IMR-90 (cell line): ENCODE results near the gene DPEP2NB. TPM values are rescaled to one million over a fixed set of nuclear protein-coding genes. Genes with fewer than 3 reads are reported as not detected.
A peak's percentile ranks its signal among the peaks of the same experiment; 100 is the strongest.

ENCODE experiments used
- ATAC-seq: fragments of 200-7000 bp; cut with Tn5 transposase; 2 replicates; pipeline ENCODE4 v1.9.1; 2020; ENCODE audit warnings: low read depth, mild to moderate bottlenecking, moderate library complexity
- BruUV-seq: library from RNA; stranded (reverse); fragments of 400-500 nt; replicated peaks from 2 replicates; lab custom pipeline; 2021; lab: Mats Ljungman, UMichigan
- CTCF ChIA-PET: fragments of 300-600 bp; formaldehyde crosslinking; extraction: SDS; loops from one replicate; lab custom pipeline; 2021; ENCODE audit warnings: antibody characterized with exemption; lab: Yijun Ruan, JAX
- POLR2A ChIA-PET: fragments of 300-600 bp; sonication (Branson Sonifier 250); formaldehyde crosslinking; loops from one replicate; lab custom pipeline; 2022; ENCODE audit warnings: antibody characterized with exemption; ENCODE audit not compliant: unreplicated experiment; lab: Charles Lee
- DNase-seq: peaks from one replicate; pipeline ENCODE4 v3.0.0; 2013
- H2AFZ ChIP-seq: replicated peaks from 2 replicates; pipeline ENCODE3; 2013; ENCODE audit warnings: low read length, mild to moderate bottlenecking; ENCODE audit not compliant: poor library complexity
- H2AK5ac ChIP-seq: 2 replicates; pipeline ENCODE4 v1.6.1; 2013; ENCODE audit warnings: low read depth, low read length, inconsistent platforms
- H2AK9ac ChIP-seq: replicated peaks from 2 replicates; pipeline ENCODE3; 2013; ENCODE audit warnings: mild to moderate bottlenecking, low read depth, low read length, moderate library complexity; ENCODE audit not compliant: poor library complexity
- H2BK120ac ChIP-seq: 2 replicates; pipeline ENCODE4 v1.6.1; 2013; ENCODE audit warnings: low read depth, low read length, inconsistent platforms
- H2BK15ac ChIP-seq: 3 replicates; pipeline ENCODE4 v1.6.1; 2013; ENCODE audit warnings: low read depth, low read length, inconsistent platforms
- H2BK20ac ChIP-seq: 2 replicates; pipeline ENCODE4 v1.6.1; 2013; ENCODE audit warnings: low read depth, mild to moderate bottlenecking, inconsistent platforms, low read length, moderate library complexity
- H2BK5ac ChIP-seq: 2 replicates; pipeline ENCODE4 v1.6.1; 2013; ENCODE audit warnings: mild to moderate bottlenecking, low read depth, low read length, inconsistent platforms; ENCODE audit not compliant: poor library complexity, severe bottlenecking
- H3K14ac ChIP-seq: replicated peaks from 2 replicates; pipeline ENCODE4 v1.6.1; 2013; ENCODE audit warnings: low read depth, low read length, inconsistent platforms
- H3K18ac ChIP-seq: 2 replicates; pipeline ENCODE4 v1.6.1; 2013; ENCODE audit warnings: low read depth, low read length, control low read depth
- H3K23ac ChIP-seq: 2 replicates; pipeline ENCODE4 v1.6.1; 2013; ENCODE audit warnings: low read depth, low read length, inconsistent platforms
- H3K27ac ChIP-seq: 2 replicates; pipeline ENCODE4 v1.5.1; 2013; ENCODE audit warnings: mild to moderate bottlenecking, control low read depth, low read length; ENCODE audit not compliant: insufficient read depth
- H3K27me3 ChIP-seq: 2 replicates; pipeline ENCODE4 v1.6.1; 2013; ENCODE audit warnings: low read length; ENCODE audit not compliant: control insufficient read depth, insufficient read depth
- H3K36me3 ChIP-seq: 2 replicates; pipeline ENCODE4 v1.6.1; 2013; ENCODE audit warnings: low read length, mixed read lengths; ENCODE audit not compliant: control insufficient read depth, insufficient read depth
- H3K4ac ChIP-seq: 2 replicates; pipeline ENCODE4 v1.6.1; 2013; ENCODE audit warnings: low read depth, low read length, inconsistent platforms
- H3K4me1 ChIP-seq: 2 replicates; pipeline ENCODE4 v1.6.1; 2013; ENCODE audit warnings: low read length, mixed read lengths; ENCODE audit not compliant: control insufficient read depth, insufficient read depth
- H3K4me2 ChIP-seq: 2 replicates; pipeline ENCODE4 v1.6.1; 2013; ENCODE audit warnings: low read depth, mild to moderate bottlenecking, control low read depth, low read length, moderate library complexity
- H3K4me3 ChIP-seq: 2 replicates; pipeline ENCODE4 v1.5.1; 2013; ENCODE audit warnings: low read depth, mild to moderate bottlenecking, control low read depth, low read length, moderate library complexity; ENCODE audit not compliant: insufficient read depth
- H3K56ac ChIP-seq: 2 replicates; pipeline ENCODE4 v1.6.1; 2013; ENCODE audit warnings: low read length, inconsistent platforms; ENCODE audit not compliant: insufficient read depth; ENCODE audit errors: extremely low read depth
- H3K79me1 ChIP-seq, 2 experiments: 2 replicates each; pipeline ENCODE4 v1.6.1; 2013; ENCODE audit warnings: low read length in 2 of 2, inconsistent platforms in 1 of 2, low read depth in 1 of 2
- H3K9ac ChIP-seq: 2 replicates; pipeline ENCODE4 v1.6.1; 2013; ENCODE audit warnings: low read depth, low read length, control low read depth
- H3K9me1 ChIP-seq: 2 replicates; pipeline ENCODE4 v1.6.1; 2013; ENCODE audit warnings: low read length, inconsistent platforms; ENCODE audit not compliant: insufficient read depth
- H3K9me3 ChIP-seq: 2 replicates; pipeline ENCODE4 v1.6.1; 2013; ENCODE audit warnings: low read length; ENCODE audit not compliant: control insufficient read depth, insufficient read depth
- H4K20me1 ChIP-seq: 2 replicates; pipeline ENCODE4 v1.6.1; 2013; ENCODE audit warnings: low read length, inconsistent platforms; ENCODE audit not compliant: insufficient read depth
- H4K5ac ChIP-seq: 2 replicates; pipeline ENCODE4 v1.6.1; 2013; ENCODE audit warnings: mild to moderate bottlenecking, low read depth, low read length, control low read depth
- H4K8ac ChIP-seq, 2 experiments: 2 replicates each; pipeline ENCODE4 v1.6.1; 2013; ENCODE audit warnings: low read depth in 2 of 2, low read length in 2 of 2, control low read depth in 1 of 2, inconsistent platforms in 1 of 2
- H4K91ac ChIP-seq: 2 replicates; pipeline ENCODE4 v1.6.1; 2013; ENCODE audit warnings: low read depth, low read length, inconsistent platforms; ENCODE audit not compliant: insufficient read depth
- BHLHE40 ChIP-seq: fragments of 150-350 bp; IDR thresholded peaks from 2 replicates; pipeline ENCODE4 v1.6.1; 2016; ENCODE audit warnings: mild to moderate bottlenecking, low read depth, low read length
- CEBPB ChIP-seq: IDR thresholded peaks from 2 replicates; pipeline ENCODE4 v1.6.1; 2012; ENCODE audit warnings: low read depth, low read length, improper control_type of control experiment
- CHD1 ChIP-seq: IDR thresholded peaks from 2 replicates; pipeline ENCODE4 v1.6.1; 2012; ENCODE audit warnings: low read depth, low read length, improper control_type of control experiment
- FOS ChIP-seq: fragments of 150-350 bp; IDR thresholded peaks from 2 replicates; pipeline ENCODE4 v1.6.1; 2016; ENCODE audit warnings: low read depth, low read length
- MAFK ChIP-seq: IDR thresholded peaks from 2 replicates; pipeline ENCODE4 v1.6.1; 2012; ENCODE audit warnings: low read depth, low read length, improper control_type of control experiment
- MAZ ChIP-seq: IDR thresholded peaks from 2 replicates; pipeline ENCODE4 v1.6.1; 2012; ENCODE audit warnings: low read depth, mild to moderate bottlenecking, low read length, improper control_type of control experiment, moderate library complexity, borderline replicate concordance
- MXI1 ChIP-seq: IDR thresholded peaks from 2 replicates; pipeline ENCODE4 v1.6.1; 2012; ENCODE audit warnings: low read depth, mild to moderate bottlenecking, low read length, moderate library complexity, borderline replicate concordance
- NFE2L2 ChIP-seq: fragments of 150-350 bp; IDR thresholded peaks from 2 replicates; pipeline ENCODE4 v1.6.1; 2016; ENCODE audit warnings: low read depth, mild to moderate bottlenecking, low read length
- POLR2A ChIP-seq: IDR thresholded peaks from 2 replicates; pipeline ENCODE4 v1.6.1; 2012; ENCODE audit warnings: mild to moderate bottlenecking, low read depth, low read length
- RAD21 ChIP-seq: IDR thresholded peaks from 2 replicates; pipeline ENCODE4 v1.6.1; 2012; ENCODE audit warnings: low read length, improper control_type of control experiment
- RCOR1 ChIP-seq: IDR thresholded peaks from 2 replicates; pipeline ENCODE4 v1.6.1; 2012; ENCODE audit warnings: mild to moderate bottlenecking, low read length, improper control_type of control experiment; ENCODE audit not compliant: insufficient replicate concordance
- RFX5 ChIP-seq: IDR thresholded peaks from 2 replicates; pipeline ENCODE4 v1.8.0; 2012; ENCODE audit warnings: low read depth, mild to moderate bottlenecking, low read length, moderate library complexity
- SMC3 ChIP-seq: fragments of 150-350 bp; IDR thresholded peaks from 2 replicates; pipeline ENCODE4 v1.6.1; 2016; ENCODE audit warnings: low read depth, mild to moderate bottlenecking, antibody characterized with exemption, low read length, moderate library complexity
- WGBS, 2 experiments: methylation state at CpG; one replicate each; pipeline versions ENCODE4 v1.1.5 to v1.1.7; 2013; ENCODE audit warnings: missing lambda C conversion rate in 2 of 2; ENCODE audit not compliant: insufficient read length in 1 of 2; ENCODE audit errors: extremely low coverage in 2 of 2; 5-methylcytosine and 5-hydroxymethylcytosine counted together
- dilution Hi-C: fragments of 300-500 bp; cut with HindIII; formaldehyde crosslinking; loops from one replicate; pipeline ENCODE4 v1.14.3; 2018; ENCODE audit warnings: low sequenced_read_pairs; ENCODE audit not compliant: unreplicated experiment
- in situ Hi-C: fragments of 300-500 bp; cut with MboI; formaldehyde crosslinking; loops from 3 replicates; pipeline ENCODE4 v1.14.3; 2019; ENCODE audit warnings: low sequenced_read_pairs, inconsistent platforms, mixed read lengths
- intact Hi-C: fragments of 100-400 bp; cut with micrococcal nuclease; formaldehyde crosslinking; loops from 2 replicates; pipeline ENCODE4 v1.10.0; 2022
- polyA plus RNA-seq, 3 experiments: library from polyadenylated mRNA; depleted of rRNA; stranded (reverse); fragments of >200 nt; gene quantifications; 2 replicates each; pipeline ENCODE4 v1.2.3, GENCODE V29; 2012; ENCODE audit warnings: low replicate concordance in 1 of 3
- total RNA-seq: library from RNA; depleted of rRNA; stranded (reverse); fragments of >200 nt; gene quantifications from 2 replicates; pipeline ENCODE4 v1.2.3, GENCODE V29; 2012
- TF ChIP-seq, protein P1 (sequence below): fragments of 150-350 bp; IDR thresholded peaks from 2 replicates; pipeline ENCODE4 v1.6.1; 2016; ENCODE audit warnings: low read depth, mild to moderate bottlenecking, low read length, moderate library complexity, borderline replicate concordance
- TF ChIP-seq, protein P2 (sequence below): fragments of 150-350 bp; IDR thresholded peaks from 2 replicates; pipeline ENCODE4 v1.6.1; 2017; ENCODE audit warnings: mild to moderate bottlenecking, antibody characterized with exemption, low read length, low read depth

DPEP2NB gene
- total and polyA plus RNA-seq, 2 of the 4 experiments (the other 2 are of a cell fraction), result not detected

DNA sequence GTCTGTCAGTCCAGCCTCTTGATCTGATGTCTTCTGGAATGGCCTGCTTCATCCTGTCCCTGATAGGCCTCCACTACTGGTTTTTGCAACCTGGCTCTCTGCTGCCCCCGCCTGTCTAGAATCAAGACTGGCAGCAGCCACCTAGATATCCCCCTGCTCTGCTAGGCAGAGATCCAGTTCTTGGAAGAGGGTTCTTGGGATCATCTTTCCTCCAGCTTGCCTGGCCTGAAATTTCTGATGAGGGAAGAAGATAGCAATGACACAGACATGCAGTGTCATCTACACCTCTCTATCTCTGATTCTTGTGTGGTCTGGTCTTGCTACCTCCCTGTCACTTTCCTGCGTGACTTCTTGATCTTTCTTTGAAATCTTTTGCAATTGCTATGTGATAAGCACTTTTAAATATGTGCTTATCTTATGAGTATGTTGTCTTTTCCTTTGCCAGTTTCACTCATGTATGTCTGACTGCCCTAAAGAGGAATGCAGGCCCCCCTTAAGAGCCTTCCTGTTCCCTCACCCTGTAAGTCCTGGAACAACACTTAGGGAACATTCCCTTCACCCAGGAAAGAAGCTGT, 49.2 kb upstream of the DPEP2NB start:
- H2BK20ac ChIP-seq, result no peak overlapping the region
- intact Hi-C loops (loop anchor here (1.0 kb wide), 1 partner anchor 164 kb away; no protein-coding TSS in a partner anchor), in situ Hi-C loops (no loop called here), dilution Hi-C loops (no loop called here)
- H3K4me2 ChIP-seq, result peak overlapping the region; percentile 42; the same call in 1 of the 2 replicates
- 0 out of 4 replicates have a peak, but pooled peaks cover 0 to 5% of the 10 kb centered on the region in 2 experiments for H3K79me1 ChIP-seq
- H4K5ac ChIP-seq, result no peak overlapping the region
- H3K14ac ChIP-seq, result peak overlapping the region; percentile 45
- POLR2A ChIA-PET, result interaction anchor here (0.6 to 0.7 kb wide), 2 partner anchors 303 to 859 kb away, joined by 3 to 8 read pairs; no protein-coding TSS in a partner anchor
- peak overlapping the region; percentile 68 for H2AFZ ChIP-seq
- no peak overlapping the region for H3K56ac ChIP-seq
- peaks cover 12% of the 10 kb centered on the region; the same call in 1 of the 2 replicates for H3K36me3 ChIP-seq
- H3K4me1 ChIP-seq, result peaks cover 16% of the 10 kb centered on the region
- 0 out of 2 replicates have a peak overlapping the region, but pooled peaks have one; percentile 43 for H4K91ac ChIP-seq
- peak overlapping the region; percentile 79 for H2BK5ac ChIP-seq
- peak overlapping the region; percentile 45; the same call in 1 of the 2 replicates for H2BK120ac ChIP-seq
- H3K9me3 ChIP-seq, result no peaks in the 10 kb centered on the region
- H3K4me3 ChIP-seq, result no peak overlapping the region
- CTCF ChIA-PET, result interaction anchor here (0.6 to 1.1 kb wide), 6 partner anchors 20 to 166 kb away, joined by 3 to 10 read pairs (median 4); partner anchors contain the start of gene NFATC3
- peaks cover 14% of the 10 kb centered on the region for H3K9me1 ChIP-seq
- peak; percentile 91 for DNase-seq
- peak overlapping the region; percentile 62 for H3K27ac ChIP-seq
- no CpG with 5 or more reads among the region's 2 CpGs for WGBS, 2 experiments
- no TSS peak for BruUV-seq
- H2BK15ac ChIP-seq, result peak overlapping the region; percentile 13; the same call in 1 of the 3 replicates
- peaks cover 23% of the 10 kb centered on the region for H4K20me1 ChIP-seq
- H3K27me3 ChIP-seq, result no peaks in the 10 kb centered on the region
- H2AK9ac ChIP-seq, result peak overlapping the region; percentile 85
- no peak overlapping the region for H3K23ac ChIP-seq
- ATAC-seq, result peak; percentile 86
- H2AK5ac ChIP-seq, result peak overlapping the region; percentile 92
- H3K18ac ChIP-seq, result no peak overlapping the region
- H4K8ac ChIP-seq, result peak overlapping the region in 1 of 2 experiments; percentile 84; a peak in 2 of 4 replicates
- H3K4ac ChIP-seq, result peak overlapping the region; percentile 65
- peak overlapping the region; percentile 34; the same call in 1 of the 2 replicates for H3K9ac ChIP-seq
- peak; percentile 59; the same call in 1 of the 2 replicates for TF ChIP-seq NFE2L2
- TF ChIP-seq FOS, result peak; percentile 38
- peak; percentile 65 for TF ChIP-seq RAD21
- no peak for TF ChIP-seq POLR2A
- TF ChIP-seq RFX5, result 0 out of 2 replicates have a peak, but pooled peaks have one; percentile 7
- TF ChIP-seq RCOR1, result peak; percentile 66
- no peak for TF ChIP-seq CHD1
- no peak for TF ChIP-seq MAFK
- no peak for TF ChIP-seq MXI1
- TF ChIP-seq, protein P1, sequence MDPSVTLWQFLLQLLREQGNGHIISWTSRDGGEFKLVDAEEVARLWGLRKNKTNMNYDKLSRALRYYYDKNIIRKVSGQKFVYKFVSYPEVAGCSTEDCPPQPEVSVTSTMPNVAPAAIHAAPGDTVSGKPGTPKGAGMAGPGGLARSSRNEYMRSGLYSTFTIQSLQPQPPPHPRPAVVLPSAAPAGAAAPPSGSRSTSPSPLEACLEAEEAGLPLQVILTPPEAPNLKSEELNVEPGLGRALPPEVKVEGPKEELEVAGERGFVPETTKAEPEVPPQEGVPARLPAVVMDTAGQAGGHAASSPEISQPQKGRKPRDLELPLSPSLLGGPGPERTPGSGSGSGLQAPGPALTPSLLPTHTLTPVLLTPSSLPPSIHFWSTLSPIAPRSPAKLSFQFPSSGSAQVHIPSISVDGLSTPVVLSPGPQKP, result no peak
- TF ChIP-seq, protein P2, sequence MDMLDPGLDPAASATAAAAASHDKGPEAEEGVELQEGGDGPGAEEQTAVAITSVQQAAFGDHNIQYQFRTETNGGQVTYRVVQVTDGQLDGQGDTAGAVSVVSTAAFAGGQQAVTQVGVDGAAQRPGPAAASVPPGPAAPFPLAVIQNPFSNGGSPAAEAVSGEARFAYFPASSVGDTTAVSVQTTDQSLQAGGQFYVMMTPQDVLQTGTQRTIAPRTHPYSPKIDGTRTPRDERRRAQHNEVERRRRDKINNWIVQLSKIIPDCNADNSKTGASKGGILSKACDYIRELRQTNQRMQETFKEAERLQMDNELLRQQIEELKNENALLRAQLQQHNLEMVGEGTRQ, result no peak
- TF ChIP-seq SMC3, result peak; percentile 50
- peak; percentile 94 for TF ChIP-seq CEBPB
- peak; percentile 78 for TF ChIP-seq BHLHE40
- TF ChIP-seq MAZ, result no peak
